KMS-11 (cell line): ENCODE results near the gene PLCD1.

Source experiments
- H2AFZ ChIP-seq: fragments of 200-600 bp; sonication (generic); 2 replicates; pipeline ENCODE4 v1.6.1; 2016; ENCODE audit warnings: antibody characterized with exemption, mixed run types, low read depth
- H3K27ac ChIP-seq: fragments of 200-600 bp; sonication (generic); 2 replicates; pipeline ENCODE4 v1.6.1; 2016; ENCODE audit warnings: mild to moderate bottlenecking, mixed run types
- H3K27me3 ChIP-seq: fragments of 200-600 bp; sonication (generic); 2 replicates; pipeline ENCODE4 v1.6.1; 2017; ENCODE audit warnings: mild to moderate bottlenecking, low read depth, mixed run types, moderate library complexity; ENCODE audit not compliant: insufficient read depth
- H3K36me3 ChIP-seq: fragments of 200-600 bp; sonication (generic); 2 replicates; pipeline ENCODE4 v1.6.1; 2017; ENCODE audit warnings: mild to moderate bottlenecking, mixed run types; ENCODE audit not compliant: insufficient read depth
- H3K4me1 ChIP-seq: fragments of 200-600 bp; sonication (generic); 2 replicates; pipeline ENCODE4 v1.6.1; 2016; ENCODE audit warnings: mild to moderate bottlenecking, low read depth, mixed run types; ENCODE audit not compliant: poor library complexity, severe bottlenecking
- H3K4me2 ChIP-seq: fragments of 200-600 bp; sonication (generic); 2 replicates; pipeline ENCODE4 v1.7.0; 2016; ENCODE audit warnings: mild to moderate bottlenecking, mixed run types
- H3K4me3 ChIP-seq: fragments of 200-600 bp; sonication (generic); IDR thresholded peaks from 2 replicates; pipeline ENCODE4 v1.6.1; 2017; ENCODE audit warnings: low read depth, low read length, mixed read lengths; ENCODE audit not compliant: insufficient read depth
- H3K79me2 ChIP-seq: fragments of 200-600 bp; sonication (generic); 2 replicates; pipeline ENCODE4 v1.6.1; 2016; ENCODE audit warnings: low read depth, mixed run types; ENCODE audit not compliant: insufficient read depth
- H3K9ac ChIP-seq: fragments of 200-600 bp; sonication (generic); 2 replicates; pipeline ENCODE4 v1.6.1; 2016; ENCODE audit warnings: mild to moderate bottlenecking, mixed run types
- H4K20me1 ChIP-seq: fragments of 200-600 bp; sonication (generic); 2 replicates; pipeline ENCODE4 v1.6.1; 2016; ENCODE audit warnings: mild to moderate bottlenecking, mixed run types; ENCODE audit not compliant: insufficient read depth
- TF ChIP-seq, protein P1 (sequence below): fragments of 200-600 bp; sonication (generic); conservative IDR thresholded peaks from 2 replicates; pipeline ENCODE4 v1.6.1; 2017; ENCODE audit warnings: low read depth, mild to moderate bottlenecking, antibody characterized with exemption, low read length, moderate library complexity, mixed read lengths

PLCD1 gene

DNA sequence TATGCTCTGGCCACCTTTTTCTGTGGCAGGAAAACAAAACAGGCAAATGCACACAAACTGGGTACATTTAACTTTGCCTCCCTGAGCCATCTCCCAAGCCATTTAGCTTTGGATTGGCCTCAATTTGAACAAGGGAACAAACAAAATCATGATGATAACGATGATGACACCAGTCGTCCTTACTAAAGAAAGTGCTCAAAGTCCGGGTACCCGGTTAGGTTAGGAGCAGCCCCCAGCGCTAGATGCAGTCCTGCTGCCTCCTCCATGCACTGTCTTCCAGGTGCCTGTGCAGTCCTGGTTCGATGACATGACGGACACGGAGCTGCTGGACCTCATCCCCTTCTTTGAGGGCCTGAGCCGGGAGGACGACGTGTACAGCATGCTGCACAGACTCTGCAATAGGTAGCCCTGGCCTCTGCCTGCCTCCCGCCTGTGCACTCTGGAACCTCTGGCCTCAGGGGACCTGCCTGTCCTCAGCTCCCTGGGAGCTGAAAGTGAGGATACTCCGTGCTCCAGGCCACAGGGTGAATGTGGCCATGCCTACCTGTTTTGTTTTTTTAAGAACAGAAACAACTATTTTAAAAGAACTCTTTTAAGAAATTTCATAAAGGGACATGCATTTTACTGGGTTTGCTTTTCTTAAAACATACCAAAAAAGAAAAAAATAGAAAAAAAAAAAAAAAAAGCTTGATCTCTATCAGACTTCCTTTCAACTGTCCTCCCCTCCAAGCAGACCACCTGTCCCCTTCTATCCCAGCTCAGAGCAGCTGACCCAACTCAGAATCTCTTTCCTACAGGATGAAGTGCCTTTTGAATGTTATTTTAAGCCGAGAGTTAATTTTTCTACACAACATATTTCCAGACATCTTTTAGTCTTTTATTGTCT is 48.7 kb downstream of the PLCD1 start:
- no peaks in the 10 kb centered on the region for H4K20me1 ChIP-seq
- H2AFZ ChIP-seq = no peak overlapping the region
- H3K27me3 ChIP-seq = no peaks in the 10 kb centered on the region
- H3K4me3 ChIP-seq = no peak overlapping the region
- no peak overlapping the region for H3K9ac ChIP-seq
- no peak overlapping the region for H3K27ac ChIP-seq
- H3K79me2 ChIP-seq = no peaks in the 10 kb centered on the region
- TF ChIP-seq, protein P1, sequence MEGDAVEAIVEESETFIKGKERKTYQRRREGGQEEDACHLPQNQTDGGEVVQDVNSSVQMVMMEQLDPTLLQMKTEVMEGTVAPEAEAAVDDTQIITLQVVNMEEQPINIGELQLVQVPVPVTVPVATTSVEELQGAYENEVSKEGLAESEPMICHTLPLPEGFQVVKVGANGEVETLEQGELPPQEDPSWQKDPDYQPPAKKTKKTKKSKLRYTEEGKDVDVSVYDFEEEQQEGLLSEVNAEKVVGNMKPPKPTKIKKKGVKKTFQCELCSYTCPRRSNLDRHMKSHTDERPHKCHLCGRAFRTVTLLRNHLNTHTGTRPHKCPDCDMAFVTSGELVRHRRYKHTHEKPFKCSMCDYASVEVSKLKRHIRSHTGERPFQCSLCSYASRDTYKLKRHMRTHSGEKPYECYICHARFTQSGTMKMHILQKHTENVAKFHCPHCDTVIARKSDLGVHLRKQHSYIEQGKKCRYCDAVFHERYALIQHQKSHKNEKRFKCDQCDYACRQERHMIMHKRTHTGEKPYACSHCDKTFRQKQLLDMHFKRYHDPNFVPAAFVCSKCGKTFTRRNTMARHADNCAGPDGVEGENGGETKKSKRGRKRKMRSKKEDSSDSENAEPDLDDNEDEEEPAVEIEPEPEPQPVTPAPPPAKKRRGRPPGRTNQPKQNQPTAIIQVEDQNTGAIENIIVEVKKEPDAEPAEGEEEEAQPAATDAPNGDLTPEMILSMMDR = no peak
- no peak overlapping the region for H3K4me2 ChIP-seq
- no peaks in the 10 kb centered on the region for H3K36me3 ChIP-seq
- no peaks in the 10 kb centered on the region for H3K4me1 ChIP-seq

DNA sequence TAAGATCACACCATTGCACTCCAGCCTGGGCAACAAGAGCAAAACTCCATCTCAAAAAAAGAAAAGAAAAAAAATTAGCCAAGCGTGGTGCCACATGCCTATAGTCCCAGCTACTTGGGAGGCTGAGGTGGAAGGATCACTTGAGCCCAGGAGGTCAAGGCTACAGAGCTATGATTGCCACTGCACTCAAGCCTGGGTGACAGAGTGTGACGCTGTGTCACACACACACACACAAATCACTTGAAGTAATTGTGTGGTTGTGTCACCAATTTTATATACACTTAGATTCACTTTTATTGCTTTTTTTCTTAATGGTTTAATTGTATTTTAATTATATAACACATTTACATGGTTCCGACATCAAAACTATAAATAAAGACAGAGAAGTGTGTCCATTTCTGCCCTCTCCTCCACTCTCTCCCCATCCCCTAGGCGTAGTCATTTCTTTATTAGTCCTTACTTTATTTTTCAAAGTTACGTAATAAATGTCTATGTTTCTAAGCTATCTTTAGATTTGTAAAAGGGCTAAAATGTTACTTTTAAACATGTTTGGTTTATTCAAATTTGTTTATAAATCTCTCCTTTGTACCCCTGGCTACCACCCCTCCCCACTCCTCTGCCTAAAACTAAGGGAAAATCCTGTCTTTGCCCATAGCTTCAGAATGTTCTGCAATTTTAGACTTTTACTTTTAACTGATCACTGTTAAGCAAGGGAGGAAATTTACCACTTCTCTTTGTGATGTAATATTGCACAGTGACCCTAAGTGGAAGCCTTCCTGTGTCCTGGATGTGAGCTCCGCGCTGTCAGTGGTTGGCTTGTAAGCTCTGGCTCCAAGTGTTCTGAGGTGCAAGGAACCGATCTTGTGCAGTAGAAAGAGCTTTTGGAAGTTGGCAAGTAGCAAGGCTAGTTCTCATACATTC is 49.6 kb downstream of the PLCD1 start:
- H3K27ac ChIP-seq = no peak overlapping the region
- no peaks in the 10 kb centered on the region for H3K79me2 ChIP-seq
- no peaks in the 10 kb centered on the region for H3K36me3 ChIP-seq
- no peak overlapping the region for H3K4me3 ChIP-seq
- TF ChIP-seq, protein P1 = no peak
- no peak overlapping the region for H3K9ac ChIP-seq
- H2AFZ ChIP-seq = no peak overlapping the region
- H3K4me2 ChIP-seq = no peak overlapping the region
- no peaks in the 10 kb centered on the region for H3K4me1 ChIP-seq
- H3K27me3 ChIP-seq = no peaks in the 10 kb centered on the region
- H4K20me1 ChIP-seq = no peaks in the 10 kb centered on the region

DNA sequence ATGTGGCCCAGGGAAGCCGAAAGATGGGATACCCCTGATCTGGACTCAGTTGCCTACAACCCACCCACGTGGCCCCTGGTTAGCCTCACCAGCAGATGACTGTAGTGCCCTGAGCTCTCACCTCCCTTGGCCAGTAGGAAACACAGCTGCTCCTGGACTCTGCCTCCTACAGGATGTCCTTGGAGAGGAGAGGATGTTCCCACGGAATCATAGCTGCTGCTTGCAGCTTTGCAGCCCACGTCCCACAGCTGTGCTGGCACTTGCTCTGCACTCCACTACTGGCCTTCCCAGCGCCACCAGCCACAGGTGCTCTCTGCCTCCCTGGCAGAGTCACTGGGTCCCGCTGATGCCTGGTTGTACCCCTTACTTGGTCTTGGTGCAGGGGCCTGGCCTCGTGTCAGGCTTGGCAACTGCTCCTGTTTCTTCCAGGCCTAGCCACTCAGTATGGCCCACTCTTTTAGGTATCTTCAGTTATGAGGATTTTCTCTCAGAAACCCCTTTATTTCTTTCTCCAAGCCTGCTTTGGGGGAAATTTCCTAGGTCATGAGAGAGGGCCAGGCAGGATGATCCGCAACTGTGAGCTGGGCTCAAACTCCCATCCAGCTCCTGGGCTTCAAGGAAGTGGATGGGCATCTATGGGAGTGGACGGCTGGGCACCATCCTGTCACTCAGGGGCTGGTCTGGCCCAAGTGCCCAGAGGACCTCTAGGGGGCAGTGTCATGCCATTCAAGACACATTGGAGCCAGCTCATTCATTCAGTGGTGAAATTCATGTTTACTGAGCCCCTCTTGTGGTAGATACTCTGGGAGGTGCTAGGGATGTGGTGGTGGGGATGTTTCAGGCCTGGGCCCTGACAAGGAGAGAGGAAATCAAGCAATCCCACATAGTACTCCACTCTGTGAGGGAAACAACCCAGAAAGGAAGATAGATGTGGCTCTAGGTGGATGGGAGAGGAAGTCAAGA is 55.0 kb downstream of the PLCD1 start:
- no peaks in the 10 kb centered on the region for H3K4me1 ChIP-seq
- H2AFZ ChIP-seq = no peak overlapping the region
- H4K20me1 ChIP-seq = no peaks in the 10 kb centered on the region
- no peak overlapping the region for H3K9ac ChIP-seq
- H3K27ac ChIP-seq = no peak overlapping the region
- H3K36me3 ChIP-seq = no peaks in the 10 kb centered on the region
- no peaks in the 10 kb centered on the region for H3K27me3 ChIP-seq
- TF ChIP-seq, protein P1 = peak; percentile 65
- H3K79me2 ChIP-seq = no peaks in the 10 kb centered on the region
- H3K4me3 ChIP-seq = no peak overlapping the region
- H3K4me2 ChIP-seq = no peak overlapping the region
